MG63 (cell line): Measurements from ENCODE around the gene YPEL1. TPM values are rescaled to one million over a fixed set of nuclear protein-coding genes. Genes with fewer than 3 reads are reported as not detected.

ENCODE experiments used
- DNase-seq: peaks from one replicate; pipeline ENCODE4 v3.0.0-alpha.2; 2020
- H3K27me3 ChIP-seq: fragments of 250-450 bp; sonication (Bioruptor Pico); 2 replicates; pipeline ENCODE4 v1.5.1; 2020; ENCODE audit warnings: mild to moderate bottlenecking, moderate library complexity
- H3K36me3 ChIP-seq: fragments of 250-450 bp; sonication (Bioruptor Pico); 2 replicates; pipeline ENCODE4 v1.5.1; 2020; ENCODE audit warnings: mild to moderate bottlenecking, moderate library complexity
- H3K4me3 ChIP-seq: fragments of 250-450 bp; sonication (Bioruptor Pico); 2 replicates; pipeline ENCODE4 v1.5.1; 2020; ENCODE audit warnings: mild to moderate bottlenecking, moderate library complexity
- H3K9me3 ChIP-seq: fragments of 250-450 bp; sonication (Bioruptor Pico); 2 replicates; pipeline ENCODE4 v1.5.1; 2020; ENCODE audit warnings: mild to moderate bottlenecking, moderate library complexity
- total RNA-seq: library from RNA; depleted of rRNA; stranded (reverse); fragments of >200 nt; shearing (Covaris generic); gene quantifications from 2 replicates; pipeline ENCODE4 v1.2.3, GENCODE V29; 2014; ENCODE audit warnings: low replicate concordance

The YPEL1 gene
- total RNA-seq, 1 experiment from 2014 or later: 0.07 TPM

DNA sequence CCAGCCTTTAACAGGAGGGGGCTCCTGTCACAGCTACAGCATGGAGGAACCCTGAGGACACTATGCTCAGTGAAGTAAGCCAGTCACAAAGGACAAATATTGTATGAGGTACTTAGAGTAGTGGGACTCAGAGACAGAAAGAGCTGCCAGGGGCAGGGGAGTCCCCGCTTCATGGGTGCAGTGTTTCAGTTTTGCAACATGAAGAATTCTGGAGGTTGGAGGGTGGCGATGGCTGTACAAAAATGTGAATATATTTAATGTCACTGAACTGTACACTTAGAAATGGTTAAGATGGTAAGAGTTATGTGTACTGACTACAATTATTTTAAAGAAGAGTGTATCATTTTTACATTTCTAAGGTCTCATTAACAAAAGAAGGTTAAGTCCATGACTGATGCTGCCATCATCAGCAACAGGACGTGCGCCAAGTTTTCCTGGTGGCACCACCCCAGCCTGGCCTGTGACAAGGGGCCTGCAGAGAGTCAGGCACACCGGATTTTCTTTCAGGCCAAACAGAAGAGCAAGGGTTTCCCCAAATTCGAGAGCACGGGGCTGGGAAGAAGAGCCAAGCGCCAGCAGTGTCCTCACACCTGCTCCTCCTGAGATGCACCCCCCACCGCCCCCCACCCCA, 22.1 kb downstream of the YPEL1 start:
- Histone ChIP-seq H3K4me3 (no peak overlapping the region), H3K36me3 (no peaks in the 10 kb centered on the region), H3K27me3 (no peaks in the 10 kb centered on the region), H3K9me3 (no peaks in the 10 kb centered on the region)
- no peak for DNase-seq

DNA sequence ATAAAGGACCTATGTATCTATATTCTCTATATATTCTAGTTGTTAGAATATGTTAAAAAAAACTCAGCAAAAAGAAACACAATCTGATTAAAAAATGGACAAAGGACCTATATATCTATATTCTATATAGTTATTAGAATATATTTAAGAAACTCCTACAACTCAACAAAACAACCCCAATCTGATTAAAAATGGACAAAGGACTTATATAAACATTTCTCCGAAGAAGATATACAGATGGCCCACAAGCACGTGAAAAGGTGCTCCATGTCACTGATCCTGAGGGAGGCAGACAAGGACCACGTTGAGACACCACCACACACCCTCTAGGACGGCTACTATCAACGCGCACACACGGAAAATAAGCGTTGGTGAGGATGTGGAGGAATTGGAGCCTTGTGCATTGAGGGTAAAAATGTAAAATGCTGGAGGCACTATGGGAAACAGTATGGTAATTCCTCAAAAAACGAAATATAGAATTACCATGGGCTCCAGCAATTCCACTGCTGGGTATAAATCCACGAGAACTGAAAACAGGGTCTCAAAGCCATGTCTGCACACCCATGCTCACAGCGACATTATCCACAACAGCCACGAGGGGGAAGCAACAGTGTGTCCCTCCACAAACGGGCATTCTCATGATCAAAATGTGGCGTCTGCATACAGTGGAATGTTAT, 22.7 kb downstream of the YPEL1 start:
- peak; percentile 46 for DNase-seq
- no peaks in the 10 kb centered on the region for H3K9me3 ChIP-seq
- H3K36me3 ChIP-seq: no peaks in the 10 kb centered on the region
- no peak overlapping the region for H3K4me3 ChIP-seq
- no peaks in the 10 kb centered on the region for H3K27me3 ChIP-seq

DNA sequence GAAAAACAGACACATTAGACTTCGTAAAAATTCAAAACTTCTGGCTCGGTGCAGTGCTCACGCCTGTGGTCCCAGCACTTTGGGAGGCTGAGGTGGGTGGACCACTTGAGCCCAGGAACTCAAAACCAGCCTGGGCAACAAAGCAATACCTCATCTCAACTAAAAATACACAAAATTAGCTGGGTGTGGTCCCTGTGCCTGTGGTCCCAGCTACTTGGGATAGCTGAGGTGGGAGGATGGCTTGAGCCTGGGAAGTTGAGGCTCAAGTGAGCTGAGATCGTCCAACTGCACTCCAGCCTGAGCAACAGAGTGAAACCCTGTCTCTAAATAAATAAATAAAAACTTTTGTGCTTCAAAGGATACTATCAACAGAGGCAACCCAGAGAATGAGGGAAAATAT, 23.7 kb downstream of the YPEL1 start:
- no peak for DNase-seq
- H3K27me3 ChIP-seq: no peaks in the 10 kb centered on the region
- H3K36me3 ChIP-seq: no peaks in the 10 kb centered on the region
- H3K4me3 ChIP-seq: no peak overlapping the region
- H3K9me3 ChIP-seq: no peaks in the 10 kb centered on the region

DNA sequence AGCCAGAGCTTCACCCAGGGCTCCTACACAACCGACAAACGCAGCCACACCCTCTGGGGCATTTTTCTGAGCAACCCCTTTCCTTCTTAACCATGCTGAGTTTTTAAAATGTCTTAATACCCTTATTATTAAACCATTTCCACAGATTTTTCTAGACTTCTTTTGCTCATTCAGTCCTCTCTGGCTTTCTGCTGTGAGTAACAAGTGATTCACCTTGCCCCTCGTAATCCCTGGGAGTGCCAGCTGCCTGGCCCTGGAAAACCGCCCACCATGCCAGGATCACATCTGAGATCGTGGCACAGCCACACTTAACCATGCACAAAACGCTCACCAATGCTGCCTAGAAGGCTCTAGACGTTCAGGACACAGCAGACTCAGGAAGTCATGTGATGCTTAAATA, 25.4 kb downstream of the YPEL1 start:
- DNase-seq: peak; percentile 75
- Histone ChIP-seq H3K27me3 (no peaks in the 10 kb centered on the region), H3K36me3 (no peaks in the 10 kb centered on the region), H3K9me3 (no peaks in the 10 kb centered on the region), H3K4me3 (no peak overlapping the region)

DNA sequence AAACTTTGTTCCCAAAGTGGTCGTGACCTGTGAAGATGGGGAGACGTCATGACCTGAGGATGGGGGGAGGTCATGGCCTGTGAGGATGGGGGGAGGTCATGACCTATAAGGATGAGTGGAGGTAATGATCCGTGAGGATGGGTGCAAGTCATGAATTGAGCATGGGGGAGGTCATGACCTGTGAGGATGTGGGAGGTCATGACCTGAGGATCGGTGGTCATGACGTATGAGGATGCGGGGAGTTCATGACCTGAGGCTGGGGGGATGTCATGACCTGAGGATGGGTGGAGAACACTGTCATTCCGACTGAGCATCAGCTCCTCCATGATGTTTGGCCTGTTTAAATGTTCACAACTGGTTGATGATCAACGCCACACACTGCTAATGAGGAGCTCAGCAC, 25.9 kb downstream of the YPEL1 start:
- Histone ChIP-seq H3K9me3 (no peaks in the 10 kb centered on the region), H3K4me3 (no peak overlapping the region), H3K36me3 (no peaks in the 10 kb centered on the region), H3K27me3 (no peaks in the 10 kb centered on the region)
- DNase-seq: no peak

DNA sequence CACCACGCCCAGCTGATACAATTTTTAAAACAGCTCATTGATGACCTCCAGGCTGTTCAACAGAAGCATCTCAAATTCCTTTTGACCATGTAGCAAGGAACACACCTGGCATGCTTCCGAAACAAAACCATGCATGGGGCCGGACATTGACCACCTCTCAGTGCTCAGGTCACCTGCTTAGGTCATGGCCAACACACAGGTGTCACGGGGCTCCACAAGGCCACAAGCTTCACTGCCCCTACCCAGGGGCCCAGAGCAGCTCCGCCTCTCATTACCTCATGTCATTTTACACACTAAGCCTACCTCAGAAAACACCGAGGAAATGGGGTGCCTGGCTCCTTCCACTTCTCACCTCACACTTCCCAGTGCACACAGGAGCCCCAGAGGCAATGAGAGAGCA, 26.6 kb downstream of the YPEL1 start:
- Histone ChIP-seq H3K4me3 (no peak overlapping the region), H3K27me3 (no peaks in the 10 kb centered on the region), H3K36me3 (no peaks in the 10 kb centered on the region), H3K9me3 (no peaks in the 10 kb centered on the region)
- DNase-seq: no peak

DNA sequence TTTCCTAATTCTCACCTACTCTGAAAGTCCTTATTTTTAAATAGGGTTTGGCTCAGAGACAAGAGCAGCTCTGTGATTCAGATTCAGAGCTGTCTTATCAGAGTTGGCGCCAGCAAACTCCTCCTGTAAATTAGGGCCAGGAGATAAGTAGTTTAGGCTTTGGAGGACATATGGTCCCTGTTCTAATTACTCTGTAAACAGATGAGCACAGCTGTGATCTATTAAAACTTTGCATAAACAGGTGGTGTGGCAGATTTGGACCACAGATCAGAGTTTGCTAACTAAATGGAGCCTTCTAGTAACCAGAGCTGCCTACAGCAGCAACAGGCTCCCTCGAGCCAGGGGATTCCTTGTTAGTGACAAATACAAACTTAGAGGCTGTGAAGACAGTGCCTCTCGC, 27.9 kb downstream of the YPEL1 start:
- Histone ChIP-seq H3K27me3 (no peaks in the 10 kb centered on the region), H3K4me3 (no peak overlapping the region), H3K36me3 (no peaks in the 10 kb centered on the region), H3K9me3 (no peaks in the 10 kb centered on the region)
- no peak for DNase-seq

DNA sequence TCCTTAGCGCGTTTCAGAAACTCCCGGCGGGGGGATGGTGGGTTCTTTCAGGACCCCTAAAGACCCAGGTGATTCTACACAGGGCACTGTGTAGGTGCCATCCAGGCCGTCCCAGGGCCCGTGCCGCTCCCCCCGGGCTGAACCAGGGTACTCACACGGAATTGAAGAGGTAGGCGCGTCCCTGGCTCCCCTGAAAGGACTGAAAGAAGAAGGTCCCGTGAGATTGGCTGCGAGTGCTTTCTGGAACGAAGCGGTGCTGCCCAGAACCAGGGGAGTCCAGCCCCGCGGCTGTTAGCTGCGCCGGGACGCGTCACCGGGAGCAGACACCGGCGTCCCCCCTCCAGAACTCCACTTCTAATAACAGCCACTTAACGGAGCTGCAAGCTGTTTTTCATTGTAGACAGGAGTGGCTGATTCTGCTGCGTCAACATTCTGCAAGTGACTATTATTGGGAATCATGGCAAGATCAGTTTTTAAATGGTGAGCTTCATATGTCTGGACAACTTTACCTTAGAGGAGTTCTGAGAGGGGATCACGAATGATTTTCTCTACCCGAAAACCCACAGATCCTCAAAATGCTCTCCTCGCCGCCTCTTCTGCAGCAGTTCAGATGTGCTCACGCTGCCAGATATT, 31.8 kb downstream of the YPEL1 start:
- Histone ChIP-seq H3K36me3 (peaks cover 4% of the 10 kb centered on the region), H3K27me3 (no peaks in the 10 kb centered on the region), H3K4me3 (no peak overlapping the region), H3K9me3 (no peaks in the 10 kb centered on the region)
- DNase-seq: no peak

DNA sequence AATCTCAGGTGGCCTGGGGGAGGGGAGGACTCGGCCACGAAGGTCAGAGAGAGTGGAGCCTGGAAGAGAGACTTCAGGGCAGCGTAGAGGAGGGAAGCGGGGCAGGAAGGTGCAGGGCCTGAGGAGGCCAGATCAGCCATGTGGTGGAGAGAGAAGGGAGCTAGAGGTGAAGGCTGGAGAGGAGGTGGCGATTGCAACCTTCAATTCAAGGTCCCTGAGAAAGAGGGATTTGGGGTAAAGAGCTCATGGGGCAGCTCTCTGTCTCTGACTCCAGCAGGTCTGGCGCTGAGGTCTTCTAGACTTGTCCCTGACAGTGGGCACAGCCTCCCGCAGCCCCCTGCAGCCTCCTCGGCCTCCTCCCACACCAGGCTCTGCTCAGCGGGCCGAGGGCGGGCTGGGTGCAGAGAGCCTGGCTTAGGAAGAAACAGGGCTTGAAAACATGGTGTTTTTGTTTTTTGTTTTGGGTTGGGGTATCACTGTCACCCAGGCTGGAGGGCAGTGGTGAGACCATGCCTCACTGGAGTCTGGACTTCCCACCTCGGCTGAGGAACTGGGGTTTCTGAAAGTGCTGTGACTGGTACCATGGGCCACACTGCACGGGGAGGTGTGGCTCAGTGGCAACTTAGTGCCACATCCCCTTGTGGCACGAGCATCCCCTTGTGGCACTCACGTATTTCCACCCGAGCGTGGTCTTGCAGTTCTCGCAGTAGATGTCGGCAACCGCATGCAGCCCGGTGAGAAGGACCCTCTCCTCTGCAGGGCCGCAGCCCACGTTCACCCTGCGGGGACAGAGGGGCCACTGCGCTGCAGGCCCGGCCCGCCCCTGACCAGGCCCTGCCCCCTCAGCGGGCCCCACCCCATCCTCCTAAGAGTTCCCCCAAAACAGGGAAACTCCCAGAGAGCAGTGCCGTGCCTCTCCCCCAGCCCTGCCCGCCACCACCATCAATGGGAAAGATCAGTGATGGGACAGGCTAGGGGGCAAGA, 32.6 kb downstream of the YPEL1 start:
- Histone ChIP-seq H3K27me3 (no peaks in the 10 kb centered on the region), H3K36me3 (peaks cover 8% of the 10 kb centered on the region), H3K4me3 (no peak overlapping the region), H3K9me3 (no peaks in the 10 kb centered on the region)
- DNase-seq: no peak

DNA sequence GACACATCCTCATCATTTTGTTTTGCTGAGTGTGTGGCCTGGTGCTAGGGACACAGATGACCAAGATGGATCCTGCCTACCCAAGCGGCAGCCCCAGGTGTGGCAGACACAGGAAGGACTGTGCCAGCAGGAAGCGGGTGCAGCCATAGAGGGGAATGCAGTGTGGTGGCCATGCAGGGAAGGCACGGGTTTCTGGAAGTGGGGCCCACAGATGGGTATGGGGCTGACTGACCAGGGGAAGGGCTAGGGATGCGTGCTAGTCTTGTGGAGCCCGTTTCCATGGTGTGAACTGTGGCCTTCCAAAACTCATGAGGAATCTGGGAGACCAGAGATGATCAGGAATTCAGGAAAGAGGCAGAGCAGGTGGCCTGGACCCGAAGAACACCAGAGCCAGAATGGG, 33.5 kb downstream of the YPEL1 start:
- Histone ChIP-seq H3K36me3 (peaks cover 14% of the 10 kb centered on the region), H3K9me3 (no peaks in the 10 kb centered on the region), H3K27me3 (no peaks in the 10 kb centered on the region), H3K4me3 (no peak overlapping the region)
- DNase-seq: no peak

DNA sequence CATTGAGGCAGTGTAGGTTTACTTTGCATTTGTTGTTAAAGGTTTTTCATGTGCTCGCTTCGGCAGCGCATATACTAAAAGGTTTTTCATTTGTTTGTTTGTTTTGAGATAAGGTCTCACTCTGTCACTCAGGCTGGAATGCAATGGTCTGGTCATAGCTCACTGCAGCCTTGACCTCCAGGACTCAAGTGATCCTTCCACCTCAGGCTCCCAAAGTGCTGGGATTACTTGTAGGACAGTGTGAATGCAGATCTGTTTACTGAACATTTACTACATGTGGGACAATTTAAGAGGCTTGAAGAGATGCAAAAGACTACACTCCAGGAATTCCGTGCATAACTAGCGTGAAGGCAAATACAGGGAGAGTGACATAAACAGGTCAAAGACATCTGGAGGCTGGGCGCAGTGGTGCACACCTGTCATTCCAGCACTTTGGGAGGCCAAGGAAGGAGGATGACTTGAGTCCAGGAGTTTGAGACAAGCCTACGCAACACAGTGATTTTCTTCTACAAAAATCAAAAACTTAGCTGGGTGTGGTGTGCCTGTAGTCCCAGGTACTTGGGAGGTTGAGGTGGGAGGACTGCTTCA, 34.1 kb downstream of the YPEL1 start:
- Histone ChIP-seq H3K27me3 (no peaks in the 10 kb centered on the region), H3K9me3 (no peaks in the 10 kb centered on the region), H3K36me3 (peaks cover 20% of the 10 kb centered on the region), H3K4me3 (no peak overlapping the region)
- DNase-seq: no peak

DNA sequence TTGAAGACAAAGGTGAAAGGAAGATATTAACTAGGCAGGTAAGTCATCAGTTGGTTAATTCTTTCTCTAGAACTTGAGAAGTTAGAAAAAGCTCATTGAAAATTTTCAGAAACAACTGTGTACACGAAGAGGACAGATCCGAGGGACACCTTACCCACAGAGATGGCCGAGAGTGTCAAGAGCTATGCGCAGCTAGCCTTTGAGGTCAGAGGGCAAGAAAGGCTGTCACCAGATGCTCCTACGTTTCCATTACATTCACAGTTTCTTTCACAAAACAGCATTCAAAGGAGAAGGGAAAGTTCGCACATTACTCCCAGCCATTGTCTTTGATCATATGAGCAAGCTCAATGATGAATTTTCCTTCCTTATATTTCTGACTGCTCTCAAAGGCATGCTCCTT, 34.8 kb downstream of the YPEL1 start:
- H3K4me3 ChIP-seq: no peak overlapping the region
- DNase-seq: no peak
- no peaks in the 10 kb centered on the region for H3K9me3 ChIP-seq
- H3K36me3 ChIP-seq: peaks cover 21% of the 10 kb centered on the region
- H3K27me3 ChIP-seq: no peaks in the 10 kb centered on the region

DNA sequence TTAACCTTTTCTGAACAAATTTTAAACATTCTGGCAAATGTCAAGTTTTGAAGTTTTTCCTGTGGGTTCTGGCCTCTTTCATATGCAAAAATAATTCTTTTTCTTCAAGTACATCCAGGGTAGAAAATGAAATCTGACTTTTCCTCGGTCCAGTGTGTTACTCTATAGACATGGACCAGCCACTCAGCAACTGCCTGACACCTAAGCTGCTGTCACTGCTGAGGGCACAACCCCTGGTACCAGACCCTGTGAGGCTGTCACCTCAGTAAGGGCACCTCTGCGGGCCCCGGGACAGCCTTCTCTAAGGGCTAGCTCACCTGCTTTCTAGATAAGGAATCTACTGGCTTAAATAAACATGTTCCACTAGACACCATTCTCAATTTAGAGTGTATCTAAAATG, 36.0 kb downstream of the YPEL1 start:
- no peak overlapping the region for H3K4me3 ChIP-seq
- no peaks in the 10 kb centered on the region for H3K9me3 ChIP-seq
- H3K27me3 ChIP-seq: no peaks in the 10 kb centered on the region
- peaks cover 23% of the 10 kb centered on the region for H3K36me3 ChIP-seq
- DNase-seq: no peak

DNA sequence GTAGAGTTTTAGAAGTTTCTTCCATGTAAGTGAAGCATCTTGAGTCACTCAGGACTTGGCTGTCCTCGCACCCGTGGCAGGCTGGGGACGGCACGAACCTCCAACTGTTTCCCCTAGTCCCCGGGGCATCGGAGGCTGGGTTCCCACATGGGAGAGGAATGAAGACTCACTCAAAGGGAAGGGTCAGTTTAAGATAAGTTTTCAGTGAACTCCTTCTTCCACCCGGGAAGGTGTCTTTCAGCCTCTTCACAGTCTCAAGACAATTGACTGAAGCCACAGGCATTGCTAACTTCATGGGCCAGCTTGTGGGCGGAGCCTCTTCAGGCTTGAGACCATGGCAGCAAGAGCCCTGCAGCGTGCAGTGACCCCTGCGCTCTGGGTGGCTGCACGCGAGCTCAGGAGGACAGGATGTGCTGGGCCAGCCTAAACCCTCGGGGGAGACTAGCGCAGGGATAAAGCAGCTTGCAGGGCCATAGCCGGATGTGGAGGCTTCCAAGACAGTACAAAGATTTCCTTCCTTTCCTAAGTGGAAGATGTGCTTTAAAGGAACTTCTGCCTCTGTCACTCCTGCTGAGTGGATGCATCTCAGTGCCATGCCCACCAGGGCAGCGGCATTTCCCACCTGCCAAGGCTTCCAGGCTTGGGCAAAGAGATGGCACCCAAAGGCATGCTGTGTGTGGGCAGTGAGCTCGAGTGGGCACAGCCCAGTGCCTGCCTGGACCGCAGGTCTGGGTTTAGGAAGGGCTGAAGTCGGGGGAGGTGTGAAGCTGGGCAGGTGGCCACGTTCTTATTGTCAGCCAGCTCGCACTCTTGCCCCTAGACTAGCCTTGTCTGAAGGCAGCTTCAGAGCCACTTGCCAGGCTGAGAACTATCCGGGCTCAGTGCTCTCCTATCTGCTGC, 36.9 kb downstream of the YPEL1 start:
- peaks cover 23% of the 10 kb centered on the region for H3K36me3 ChIP-seq
- no peak overlapping the region for H3K4me3 ChIP-seq
- DNase-seq: peak; percentile 14
- no peaks in the 10 kb centered on the region for H3K27me3 ChIP-seq
- no peaks in the 10 kb centered on the region for H3K9me3 ChIP-seq

DNA sequence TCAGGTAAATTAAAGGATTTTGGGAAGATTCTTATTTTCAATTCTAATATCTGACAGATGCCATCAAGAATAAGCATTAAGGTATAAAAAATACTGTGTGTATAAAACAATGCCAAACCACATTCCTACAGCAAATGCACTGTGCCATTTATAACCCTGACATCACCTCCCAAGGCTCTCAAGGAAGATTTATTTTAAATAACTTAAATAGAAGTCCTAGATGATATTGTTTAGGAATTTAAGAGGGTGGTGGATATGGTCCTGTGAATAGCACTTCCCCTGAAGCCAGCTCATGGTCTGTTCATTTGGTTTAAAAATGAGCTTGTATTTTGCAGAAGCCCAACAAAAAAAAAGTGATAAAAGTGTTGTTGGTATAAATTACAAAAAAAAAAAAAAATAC, 37.7 kb downstream of the YPEL1 start:
- peak; percentile 32 for DNase-seq
- peaks cover 27% of the 10 kb centered on the region for H3K36me3 ChIP-seq

More for the DNA sequence above, 37.7 kb downstream of the YPEL1 start:
- H3K9me3 ChIP-seq: no peaks in the 10 kb centered on the region
- H3K27me3 ChIP-seq: no peaks in the 10 kb centered on the region
- H3K4me3 ChIP-seq: no peak overlapping the region
